Keratinocyte (primary cell): ENCODE results near the gene SPHK2. TPM values are rescaled to one million over a fixed set of nuclear protein-coding genes. Genes with fewer than 3 reads are reported as not detected.

ENCODE experiments used
- DNase-seq: peaks from one replicate; pipeline ENCODE4 v3.0.0-alpha.2; 2011; ENCODE audit warnings: low read depth, missing footprints, low spot score
- FAIRE-seq: peaks from 2 replicates; lab custom pipeline; 2011; peaks lifted over from hg19 to GRCh38; lab: Jason Lieb, UNC
- H2AFZ ChIP-seq: 2 replicates; pipeline ENCODE4 v1.6.0; 2012; ENCODE audit warnings: low read length, control low read depth, inconsistent platforms; ENCODE audit not compliant: control insufficient read depth
- H3K27ac ChIP-seq: 2 replicates; pipeline ENCODE4 v1.5.1; 2011; ENCODE audit warnings: low read length; ENCODE audit not compliant: control insufficient read depth, insufficient read depth
- H3K27me3 ChIP-seq: 3 replicates; pipeline ENCODE4 v1.6.0; 2011; ENCODE audit warnings: low read length; ENCODE audit not compliant: control insufficient read depth, insufficient read depth; ENCODE audit errors: extremely low read depth
- H3K36me3 ChIP-seq, 2 experiments: 2 replicates in 1 of 2; 3 replicates in 1 of 2; pipeline ENCODE4 v1.5.1; 2011; ENCODE audit warnings: low read length in 2 of 2, mild to moderate bottlenecking in 1 of 2; ENCODE audit not compliant: control insufficient read depth in 2 of 2, insufficient read depth in 2 of 2; ENCODE audit errors: extremely low read depth in 1 of 2
- H3K4me1 ChIP-seq: 3 replicates; pipeline ENCODE4 v1.5.1; 2011; ENCODE audit warnings: low read length; ENCODE audit not compliant: control insufficient read depth, insufficient read depth; ENCODE audit errors: extremely low read depth
- H3K4me2 ChIP-seq: 3 replicates; pipeline ENCODE4 v1.6.0; 2011; ENCODE audit warnings: low read depth, low read length; ENCODE audit not compliant: control insufficient read depth, insufficient read depth; ENCODE audit errors: extremely low read depth
- H3K4me3 ChIP-seq, 3 experiments: fragments of 200-600 bp in 1 of 3; sonication (generic) in 1 of 3; 2 replicates in 2 of 3; 3 replicates in 1 of 3; pipeline ENCODE4 v1.5.1; 2011 to 2016; ENCODE audit warnings: low read length in 3 of 3, mild to moderate bottlenecking in 3 of 3, control low read depth in 2 of 3, inconsistent platforms in 1 of 3, low read depth in 1 of 3, mixed read lengths in 1 of 3, mixed run types in 1 of 3, moderate library complexity in 1 of 3; ENCODE audit not compliant: control insufficient read depth in 2 of 3, insufficient read depth in 2 of 3; ENCODE audit errors: extremely low read depth in 1 of 3
- H3K79me2 ChIP-seq: 2 replicates; pipeline ENCODE4 v1.6.0; 2012; ENCODE audit warnings: low read length; ENCODE audit not compliant: control insufficient read depth, insufficient read depth
- H3K9ac ChIP-seq: 3 replicates; pipeline ENCODE4 v1.6.0; 2011; ENCODE audit warnings: low read length; ENCODE audit not compliant: control insufficient read depth, insufficient read depth; ENCODE audit errors: extremely low read depth
- H3K9me1 ChIP-seq: 3 replicates; pipeline ENCODE4 v1.6.0; 2011; ENCODE audit warnings: low read length; ENCODE audit not compliant: control insufficient read depth, insufficient read depth; ENCODE audit errors: extremely low read depth
- H3K9me3 ChIP-seq: 2 replicates; pipeline ENCODE4 v1.5.1; 2012; ENCODE audit warnings: low read depth, low read length; ENCODE audit not compliant: control insufficient read depth
- H4K20me1 ChIP-seq: 3 replicates; pipeline ENCODE4 v1.6.0; 2011; ENCODE audit warnings: low read length; ENCODE audit not compliant: control insufficient read depth, insufficient read depth; ENCODE audit errors: extremely low read depth
- CTCF ChIP-seq, 3 experiments: IDR thresholded peaks in 1 of 3; conservative IDR thresholded peaks in 1 of 3; optimal IDR thresholded peaks in 1 of 3; 2 replicates in 2 of 3; 3 replicates in 1 of 3; pipeline versions ENCODE3 to v1.5.1; 2011; ENCODE audit warnings: low read length in 3 of 3, mild to moderate bottlenecking in 3 of 3, moderate library complexity in 2 of 3, control low read depth in 1 of 3, inconsistent platforms in 1 of 3; ENCODE audit not compliant: insufficient read depth in 2 of 3; ENCODE audit errors: extremely low read depth in 1 of 3
- EZH2 ChIP-seq: IDR thresholded peaks from one replicate; pipeline ENCODE4 v1.6.1; 2012; ENCODE audit warnings: inconsistent platforms, mild to moderate bottlenecking, low read length, moderate library complexity
- dilution Hi-C: fragments of 300-500 bp; cut with MboI; formaldehyde crosslinking; loops from one replicate; pipeline ENCODE4 v1.7.0; 2020; ENCODE audit warnings: low sequenced_read_pairs; ENCODE audit not compliant: extremely low pct_ligation_motif_present
- polyA plus RNA-seq, 5 experiments: library from polyadenylated mRNA; depleted of rRNA in 3 of 5; stranded (reverse) in 3 of 5; stranded (forward) in 1 of 5; unstranded in 1 of 5; fragments of >200 nt; gene quantifications; 1 replicate in 1 of 5; 2 replicates in 3 of 5; 3 replicates in 1 of 5; pipeline versions ENCODE4 v1.2.1 to v1.2.3, GENCODE V29; 2011 to 2012; ENCODE audit warnings: missing spikeins in 2 of 5, low read depth in 1 of 5, low replicate concordance in 1 of 5

The SPHK2 gene
- polyA plus RNA-seq, 1 donor (not counting 4 experiments of a cell fraction or from before 2014, with no cell fraction given) = 2.8 TPM

- Histone ChIP-seq H3K27ac (no peak overlapping the region), H3K27me3 (no peaks in the 10 kb centered on the region), H2AFZ (no peak overlapping the region), H3K9me1 (no peaks in the 10 kb centered on the region), H3K4me1 (peaks cover 2% of the 10 kb centered on the region), H3K4me3 (no peak overlapping the region), H3K36me3 (no peaks in the 10 kb centered on the region), H4K20me1 (no peaks in the 10 kb centered on the region), H3K9ac (no peak overlapping the region), H3K4me2 (no peak overlapping the region), H3K79me2 (no peaks in the 10 kb centered on the region), H3K9me3 (no peaks in the 10 kb centered on the region)
- TF ChIP-seq EZH2 = no peak
- TF ChIP-seq CTCF (optimal IDR thresholded peaks at IDR 0.05 in 1 of 3, IDR thresholded peaks at IDR 0.05 in 1 of 3, conservative IDR thresholded peaks at IDR 0.05 in 1 of 3; ENCODE audit: extremely low read depth in 1 of 3, insufficient read depth in 2 of 3, low read length in 3 of 3) = no peak
- DNase-seq = no peak
- dilution Hi-C loops = no loop called here
- no peak for FAIRE-seq
Measured at GRCh38 chr19:48609571-48610108, 9.7 kb upstream of the SPHK2 start.

- DNase-seq = no peak
- no peak overlapping the region for H3K9ac ChIP-seq
- no peak overlapping the region for H3K4me2 ChIP-seq
- dilution Hi-C loops = no loop called here
- H3K27ac ChIP-seq = no peak overlapping the region
- no peak for TF ChIP-seq EZH2
- TF ChIP-seq CTCF (optimal IDR thresholded peaks at IDR 0.05 in 1 of 3, IDR thresholded peaks at IDR 0.05 in 1 of 3, conservative IDR thresholded peaks at IDR 0.05 in 1 of 3; ENCODE audit: extremely low read depth in 1 of 3, insufficient read depth in 2 of 3, low read length in 3 of 3) = no peak
- H3K27me3 ChIP-seq = no peaks in the 10 kb centered on the region
- no peak overlapping the region for H3K4me3 ChIP-seq
- peaks cover 16% of the 10 kb centered on the region for H3K79me2 ChIP-seq
- H3K4me1 ChIP-seq = peaks cover 23% of the 10 kb centered on the region
- FAIRE-seq = no peak
- H3K9me3 ChIP-seq = no peaks in the 10 kb centered on the region
- peaks cover 5% of the 10 kb centered on the region for H3K9me1 ChIP-seq
- no peak overlapping the region for H2AFZ ChIP-seq
- H4K20me1 ChIP-seq = peaks cover 19% of the 10 kb centered on the region
- peaks cover 15 to 21% of the 10 kb centered on the region in 2 experiments for H3K36me3 ChIP-seq
Measured at GRCh38 chr19:48611872-48612271, 7.4 kb upstream of the SPHK2 start.
